Right lobe of liver (tissue), 4 donors: ENCODE measurements around the gene AKAP12.

Experiments
- CTCF ChIP-seq, 4 donors: fragments of 200-600 bp in 3 of 4; fragments of 450-650 bp in 1 of 4; IDR thresholded peaks; one replicate each; pipeline versions ENCODE4 v1.5.1 to v1.8.0; 2016 to 2022; ENCODE audit warnings: antibody characterized with exemption in 4 of 4, mild to moderate bottlenecking in 2 of 4
- POLR2A ChIP-seq: fragments of 450-650 bp; IDR thresholded peaks from one replicate; pipeline ENCODE4 v1.6.1; 2017; ENCODE audit warnings: antibody characterized with exemption, mild to moderate bottlenecking
- donor health status: DM: no; HTN: no; CAD: no.
- donor health status: DM: no; HTN: no; CAD: no.
- donor health status: DM: no; HTN: yes; CAD: no.

GRCh38 chr6:151219192-151219591 is 20.6 kb upstream of the AKAP12 start:
- TF ChIP-seq CTCF (IDR thresholded peaks at IDR 0.05) (no peak), POLR2A (no peak)
